UCSD-AML1 (cell line): ENCODE data around the gene HOATZ.

ENCODE experiments used
- DNase-seq: peaks from one replicate; lab custom pipeline; 2025; ENCODE audit not compliant: unreplicated experiment; lab: John Stamatoyannopoulos, UW

The HOATZ gene

DNA sequence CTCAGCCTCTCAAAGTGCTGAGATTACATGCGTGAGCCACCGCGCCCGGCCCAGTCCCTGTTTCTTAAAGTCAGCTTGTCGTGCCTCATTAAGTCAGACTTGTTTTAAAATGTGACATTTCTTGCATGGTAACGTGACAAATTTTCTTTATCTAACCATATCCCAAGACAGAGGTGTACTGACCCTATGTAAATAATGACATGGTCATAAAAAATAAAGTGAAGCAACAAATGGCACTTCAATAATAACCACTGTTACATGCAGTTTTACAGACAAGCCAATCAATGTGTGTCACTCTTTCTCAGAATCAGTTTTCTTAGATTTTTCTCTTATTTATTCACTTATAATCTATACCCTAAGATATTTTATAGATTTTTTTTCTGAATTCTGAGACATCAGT is 61.2 kb downstream of the HOATZ start:
- no peak for DNase-seq

DNA sequence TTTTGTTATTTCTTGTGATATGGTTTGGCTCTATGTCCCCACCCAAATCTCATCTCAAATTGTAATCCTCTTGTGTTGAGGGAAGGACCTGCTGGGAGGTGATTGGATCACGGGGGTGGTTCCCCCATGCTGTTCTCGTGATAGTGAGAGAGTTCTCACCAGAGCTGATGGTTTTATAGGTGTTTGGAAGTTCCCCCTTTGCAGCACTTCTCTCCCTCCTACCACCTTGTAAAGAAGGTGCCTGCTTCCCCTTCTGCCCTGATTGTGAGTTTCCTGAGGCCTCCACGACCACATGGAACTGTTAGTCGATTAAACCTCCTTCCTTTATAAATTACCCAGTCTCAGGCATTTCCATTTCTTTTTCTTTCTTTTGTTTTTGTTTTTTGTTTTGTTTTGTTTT is 63.2 kb downstream of the HOATZ start:
- DNase-seq, result no peak

DNA sequence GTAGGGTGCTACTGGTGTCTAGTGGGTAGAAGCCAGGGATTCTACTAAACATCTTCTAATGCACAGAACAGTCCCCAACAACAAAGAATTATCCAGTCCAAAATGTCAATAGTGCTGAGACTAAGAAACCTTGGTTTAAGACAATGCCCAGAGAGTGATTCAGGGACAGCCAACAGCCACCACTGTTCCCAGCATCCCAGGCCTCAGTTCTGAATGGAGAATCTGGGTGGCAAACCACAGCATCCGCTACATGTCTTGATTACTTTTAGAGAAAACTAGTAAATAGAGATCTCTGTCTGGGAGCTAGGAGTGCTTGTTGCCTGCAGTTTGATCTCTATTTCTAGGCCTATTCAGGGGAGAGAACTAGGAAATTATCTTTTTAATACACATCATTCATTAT is 66.8 kb downstream of the HOATZ start:
- no peak for DNase-seq

DNA sequence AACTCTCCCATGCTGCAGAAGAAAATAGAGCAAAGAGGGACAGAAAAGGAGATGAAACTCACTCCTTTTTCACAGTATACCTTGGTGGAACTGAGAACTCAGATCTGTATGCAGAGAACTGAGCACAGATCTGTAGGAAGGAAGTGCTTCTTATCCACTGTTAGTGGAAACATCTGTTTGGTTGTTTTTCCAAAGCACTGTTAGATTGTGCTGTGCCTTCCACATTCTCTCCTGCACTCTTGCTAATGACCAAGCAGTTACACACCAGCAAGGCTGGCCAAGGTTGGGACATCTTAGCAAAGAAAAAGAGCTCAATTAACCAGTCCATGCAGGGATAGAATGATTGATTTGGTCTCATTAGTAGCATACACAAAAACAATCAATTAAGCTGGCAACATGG is 67.6 kb downstream of the HOATZ start:
- DNase-seq, result no peak

DNA sequence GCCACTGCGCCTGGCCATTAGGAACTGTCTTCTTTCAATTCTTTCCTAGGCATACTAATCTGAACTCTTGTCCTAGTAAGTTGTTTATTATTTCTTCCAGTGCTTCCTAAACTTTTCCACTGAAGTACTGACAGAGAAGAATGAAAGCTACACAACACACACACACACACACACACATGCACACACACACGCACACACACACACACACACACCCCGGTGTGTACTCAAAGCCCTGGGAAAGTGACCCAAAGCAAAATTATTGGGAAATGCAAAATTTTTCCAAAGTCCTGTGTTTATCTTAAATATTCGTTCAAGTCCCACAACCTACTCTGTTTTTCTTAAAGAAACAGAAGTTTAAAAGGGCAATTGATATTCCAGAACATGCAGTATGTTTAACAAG is 68.3 kb downstream of the HOATZ start:
- no peak for DNase-seq

DNA sequence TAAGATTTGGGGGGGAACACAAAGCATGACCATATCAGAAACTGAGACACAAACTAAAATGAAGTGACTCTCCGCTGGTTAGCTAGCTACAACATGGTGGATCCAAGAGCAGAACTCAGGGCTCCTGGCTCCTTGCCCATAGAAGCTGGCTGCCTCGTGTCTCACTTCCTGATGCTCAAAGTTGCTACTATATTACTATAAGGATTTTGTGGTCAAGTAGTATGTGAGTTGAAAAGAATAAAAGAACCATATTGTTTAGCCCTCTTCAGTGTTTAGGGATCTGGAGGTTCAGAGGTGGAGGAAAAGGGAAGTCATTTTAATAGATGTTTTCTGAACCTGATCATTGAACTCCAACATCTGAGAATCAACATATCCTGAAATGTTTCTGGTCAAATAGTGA is 70.8 kb downstream of the HOATZ start:
- no peak for DNase-seq

DNA sequence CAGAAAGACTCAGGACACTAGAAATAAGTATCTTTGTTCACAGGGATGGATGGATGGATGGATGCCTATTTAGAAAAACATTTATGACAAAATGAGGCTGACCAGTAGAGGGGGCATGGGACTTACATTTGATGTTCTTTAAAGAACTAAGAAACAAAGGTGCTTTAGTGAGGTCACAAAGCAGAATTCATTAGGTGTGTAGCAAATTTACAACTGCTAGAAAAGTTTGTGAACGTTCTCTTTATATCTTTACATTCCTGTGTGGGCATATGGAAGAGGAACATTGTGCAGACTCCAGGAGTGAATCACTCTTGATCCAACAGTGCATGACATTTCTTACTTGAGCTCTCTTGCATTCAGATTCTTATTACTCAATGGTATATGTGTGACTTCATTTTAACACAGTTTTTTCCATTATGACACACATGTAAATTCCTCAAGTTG is 71.8 kb downstream of the HOATZ start:
- DNase-seq, result no peak
